KOPT-K1 (cell line): ENCODE data around the gene RIOX2.

ENCODE experiments used
- H3K27ac ChIP-seq: fragments of 200-600 bp; sonication (generic); 2 replicates; pipeline ENCODE4 v1.5.1; 2016; ENCODE audit warnings: antibody characterized with exemption, mild to moderate bottlenecking, low read depth, low read length; ENCODE audit not compliant: poor library complexity, severe bottlenecking
- H3K36me3 ChIP-seq: fragments of 200-600 bp; sonication (generic); 2 replicates; pipeline ENCODE4 v1.5.1; 2017; ENCODE audit warnings: antibody characterized with exemption, mild to moderate bottlenecking, low read length, moderate library complexity; ENCODE audit not compliant: insufficient read depth
- H3K9me3 ChIP-seq: fragments of 200-600 bp; sonication (generic); 2 replicates; pipeline ENCODE4 v1.5.1; 2017; ENCODE audit warnings: antibody characterized with exemption, low read length, mild to moderate bottlenecking; ENCODE audit not compliant: insufficient read depth, poor library complexity, severe bottlenecking

RIOX2 gene

DNA sequence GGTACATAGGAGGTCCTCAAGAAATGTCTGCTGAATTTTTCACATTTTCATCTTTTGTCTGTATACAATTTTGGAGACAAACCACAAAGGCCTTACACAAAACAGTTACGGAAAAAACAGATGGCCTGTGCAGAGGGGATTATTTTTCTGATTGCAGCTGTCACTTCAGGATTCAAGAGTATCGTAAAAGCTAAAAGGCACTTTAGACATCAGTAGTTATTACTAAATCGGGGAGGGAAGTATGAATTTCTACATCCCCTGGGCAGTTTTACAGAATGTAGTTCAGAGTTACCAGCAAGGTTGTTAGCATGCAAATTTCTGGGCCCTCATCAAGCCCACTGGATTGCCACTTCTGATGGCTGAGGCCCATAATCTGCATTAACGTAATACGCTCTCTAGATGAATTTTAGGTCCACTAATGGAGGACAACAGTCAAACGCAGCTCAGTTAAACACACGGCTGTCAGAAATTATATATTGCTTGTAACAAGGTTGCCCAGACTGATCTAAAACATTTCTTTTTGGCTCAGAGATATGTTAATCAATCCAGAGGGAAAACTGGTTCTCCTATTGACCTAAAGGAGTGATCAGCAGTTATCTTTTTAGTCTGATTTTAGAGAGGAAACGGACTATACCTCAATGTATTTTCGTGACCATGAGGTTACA is 1.1 kb downstream of the RIOX2 start:
- Histone ChIP-seq H3K9me3 (no peaks in the 10 kb centered on the region), H3K27ac (no peak overlapping the region), H3K36me3 (no peaks in the 10 kb centered on the region)

DNA sequence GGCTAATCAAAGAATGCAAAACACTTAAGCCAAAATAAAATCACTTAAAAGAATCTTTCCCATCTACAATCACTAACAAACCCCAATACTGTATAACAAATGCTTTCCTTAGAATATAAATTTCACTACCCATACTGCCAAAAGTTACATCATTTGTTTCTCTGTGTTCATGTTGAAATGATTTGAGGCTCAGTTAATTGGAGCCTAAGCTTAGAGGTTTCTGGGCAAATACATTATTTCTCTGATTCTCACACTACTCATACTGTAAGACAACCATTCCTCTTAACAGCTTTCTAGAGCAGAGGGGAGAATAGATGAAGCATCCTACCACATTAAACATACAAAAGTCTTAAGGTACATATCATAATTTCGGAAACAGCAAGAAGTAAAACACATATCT is 2.1 kb downstream of the RIOX2 start:
- no peaks in the 10 kb centered on the region for H3K9me3 ChIP-seq
- H3K27ac ChIP-seq = no peak overlapping the region
- no peaks in the 10 kb centered on the region for H3K36me3 ChIP-seq

DNA sequence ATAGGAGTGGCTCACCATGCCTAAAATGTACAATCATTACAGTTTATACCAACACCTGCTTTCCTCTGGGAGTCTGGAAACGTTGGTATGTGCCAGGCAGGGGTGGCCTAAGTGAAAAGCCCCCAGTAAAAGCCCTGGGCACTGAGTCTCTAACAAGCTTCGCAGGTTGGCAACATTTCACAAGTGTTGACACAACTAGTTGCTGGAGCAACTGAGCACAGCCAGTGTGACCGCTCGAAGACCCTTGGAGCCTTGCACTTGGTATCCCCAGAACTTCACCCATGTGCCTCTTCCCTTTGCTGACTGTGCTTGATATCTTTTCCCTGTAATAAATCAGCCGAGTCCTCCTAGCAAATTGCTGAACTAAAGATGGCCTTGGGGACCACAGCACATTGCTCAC is 2.7 kb downstream of the RIOX2 start:
- Histone ChIP-seq H3K36me3 (no peaks in the 10 kb centered on the region), H3K27ac (no peak overlapping the region), H3K9me3 (no peaks in the 10 kb centered on the region)

DNA sequence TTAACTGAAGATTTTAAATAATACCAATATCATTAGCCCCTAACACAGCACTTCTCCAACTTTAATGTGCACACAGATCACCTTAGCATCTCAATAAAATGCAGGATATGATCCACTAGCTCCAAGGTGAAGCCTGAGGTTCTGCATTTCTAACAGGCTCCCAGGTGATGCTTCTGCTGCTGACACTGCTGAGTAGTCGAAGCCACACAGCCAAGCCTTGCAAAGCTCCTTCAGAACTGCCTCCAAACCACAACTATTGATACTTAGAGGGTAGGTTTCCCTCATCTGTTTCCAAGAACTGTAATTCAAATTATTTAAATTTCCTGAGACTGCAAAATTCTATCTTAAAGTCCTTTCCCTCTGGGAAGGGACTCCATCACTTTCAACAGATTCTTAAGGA is 3.9 kb downstream of the RIOX2 start:
- Histone ChIP-seq H3K36me3 (no peaks in the 10 kb centered on the region), H3K27ac (no peak overlapping the region), H3K9me3 (no peaks in the 10 kb centered on the region)

DNA sequence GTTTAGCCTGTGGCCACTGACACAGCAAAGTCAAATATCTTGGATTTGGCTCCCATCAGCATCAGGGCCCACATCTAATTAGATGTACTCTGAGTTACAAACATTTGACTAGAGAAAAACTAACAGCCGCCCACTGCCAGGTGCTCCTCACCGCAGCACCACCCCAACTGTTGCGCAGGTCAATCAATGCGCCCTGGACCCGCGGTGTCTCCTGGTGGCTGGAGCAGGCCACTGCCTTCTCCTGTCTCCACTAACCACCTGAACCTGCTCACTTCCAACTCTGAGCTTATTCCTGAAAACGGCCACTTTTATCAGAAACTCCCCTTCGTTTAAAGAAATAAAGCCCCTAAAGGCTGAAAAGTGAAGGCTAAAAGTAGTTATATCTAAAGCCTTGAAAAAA is 4.3 kb downstream of the RIOX2 start:
- Histone ChIP-seq H3K27ac (no peak overlapping the region), H3K9me3 (no peaks in the 10 kb centered on the region), H3K36me3 (no peaks in the 10 kb centered on the region)

DNA sequence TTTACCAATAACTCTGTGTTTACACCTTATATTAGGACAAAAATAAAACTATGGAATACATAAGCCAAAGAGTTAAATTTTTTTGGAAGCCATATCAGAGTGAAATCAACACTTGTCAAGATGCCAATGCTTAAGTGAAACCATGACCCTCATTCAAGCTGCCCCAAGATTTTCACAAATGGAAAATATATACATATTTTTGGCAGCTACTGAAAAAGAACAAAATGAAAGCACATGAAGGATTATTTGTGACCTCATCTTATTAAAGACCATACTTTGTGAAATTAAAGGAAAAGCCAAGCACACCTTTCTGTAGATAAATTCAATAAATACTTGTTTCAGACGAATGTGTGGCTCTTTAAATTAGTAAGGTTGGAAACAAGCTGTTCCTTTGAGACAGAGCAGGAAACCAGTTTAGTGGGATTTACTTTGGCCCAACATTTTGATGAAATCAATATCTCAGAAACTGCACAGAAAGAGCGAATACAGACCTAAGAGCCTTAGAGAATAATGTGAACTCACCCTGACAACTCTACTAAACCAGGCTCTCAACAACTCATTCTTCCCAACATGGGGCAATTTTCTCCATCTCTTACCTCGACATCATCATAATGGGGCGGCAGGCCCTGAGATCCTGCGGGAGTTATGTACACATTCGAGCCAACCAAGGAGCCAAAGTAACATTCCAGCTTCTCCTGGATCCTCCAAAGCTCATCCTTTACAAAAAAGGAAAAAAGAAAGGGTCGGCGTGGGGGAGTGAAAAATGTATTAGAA is 11.1 kb downstream of the RIOX2 start:
- Histone ChIP-seq H3K27ac (no peak overlapping the region), H3K36me3 (no peaks in the 10 kb centered on the region), H3K9me3 (no peaks in the 10 kb centered on the region)

DNA sequence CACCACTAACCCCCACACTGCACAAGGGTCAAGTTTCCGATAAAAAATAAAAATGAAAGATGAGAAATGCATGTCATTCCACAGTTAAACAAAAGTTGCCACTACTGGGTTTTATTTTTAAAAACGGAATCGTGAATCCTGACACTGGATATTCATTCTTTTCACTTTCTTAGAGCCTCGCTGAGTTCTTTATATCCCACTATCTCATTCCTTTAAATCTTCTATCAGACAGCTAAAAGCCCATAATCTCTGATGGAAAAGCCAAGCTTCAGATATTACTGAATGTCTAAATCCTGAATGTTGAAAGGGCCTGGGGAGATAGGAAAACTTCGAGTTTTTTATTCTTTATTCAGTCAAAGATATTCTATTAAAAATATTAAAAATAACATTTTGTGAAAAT is 11.7 kb downstream of the RIOX2 start:
- H3K9me3 ChIP-seq = no peaks in the 10 kb centered on the region
- no peaks in the 10 kb centered on the region for H3K36me3 ChIP-seq
- H3K27ac ChIP-seq = no peak overlapping the region

DNA sequence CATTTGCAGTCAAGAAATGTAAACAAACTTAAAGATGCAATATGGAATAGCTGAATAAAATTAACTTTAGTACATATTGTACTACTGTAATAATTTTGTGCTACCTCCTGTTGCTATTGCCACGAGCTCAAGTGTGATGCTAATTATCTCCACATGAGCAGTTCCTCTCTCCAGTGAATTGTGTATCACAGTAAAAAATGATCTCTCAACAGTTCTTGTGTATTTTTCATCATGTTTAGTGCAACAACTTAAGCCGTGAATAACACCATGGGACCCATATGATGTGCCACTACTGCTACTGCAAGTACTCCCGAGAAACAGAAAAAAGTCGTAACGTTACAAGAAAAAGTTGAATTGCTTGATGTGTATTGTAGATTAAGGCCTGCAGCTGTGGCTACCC is 12.4 kb downstream of the RIOX2 start:
- H3K9me3 ChIP-seq = no peaks in the 10 kb centered on the region
- no peaks in the 10 kb centered on the region for H3K36me3 ChIP-seq
- no peak overlapping the region for H3K27ac ChIP-seq

DNA sequence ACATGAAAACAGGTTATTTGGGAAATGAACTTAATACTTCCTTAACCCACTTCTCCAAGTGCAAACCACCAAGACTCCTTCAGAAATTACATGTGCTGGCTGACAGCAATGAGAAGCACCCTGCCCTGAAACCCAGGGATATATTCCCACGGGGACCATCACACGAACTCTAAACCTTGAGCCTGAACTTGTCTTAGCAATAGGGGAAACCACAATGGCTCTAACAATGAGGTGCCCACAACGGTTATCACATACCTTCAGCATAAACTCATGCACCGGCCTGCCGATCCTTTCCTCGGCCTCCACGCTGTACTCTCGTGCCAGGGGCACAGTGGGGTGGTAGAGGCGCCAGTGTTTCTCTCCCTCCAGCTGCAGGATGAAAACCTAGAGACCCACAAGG is 13.4 kb downstream of the RIOX2 start:
- Histone ChIP-seq H3K27ac (no peak overlapping the region), H3K9me3 (no peaks in the 10 kb centered on the region), H3K36me3 (no peaks in the 10 kb centered on the region)

DNA sequence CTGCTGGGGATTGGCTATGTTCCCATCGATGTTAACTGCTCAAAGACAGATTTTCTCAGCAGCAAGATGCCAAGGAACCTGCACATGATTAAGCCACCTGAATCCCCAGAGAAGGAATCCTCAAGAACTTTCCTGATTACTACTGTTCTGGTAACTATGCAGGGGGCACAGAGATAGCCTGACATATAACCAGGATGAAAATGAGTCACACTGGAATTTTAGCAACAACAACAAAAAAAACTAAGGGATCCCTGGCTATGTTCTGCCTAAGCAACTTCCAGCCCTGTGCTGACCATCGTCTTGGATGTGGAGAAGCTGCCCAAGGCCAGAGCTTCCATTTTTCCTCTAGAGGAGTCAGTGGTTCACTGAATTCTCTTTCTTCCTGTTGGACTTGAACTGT is 13.8 kb downstream of the RIOX2 start:
- Histone ChIP-seq H3K36me3 (no peaks in the 10 kb centered on the region), H3K9me3 (no peaks in the 10 kb centered on the region), H3K27ac (no peak overlapping the region)

DNA sequence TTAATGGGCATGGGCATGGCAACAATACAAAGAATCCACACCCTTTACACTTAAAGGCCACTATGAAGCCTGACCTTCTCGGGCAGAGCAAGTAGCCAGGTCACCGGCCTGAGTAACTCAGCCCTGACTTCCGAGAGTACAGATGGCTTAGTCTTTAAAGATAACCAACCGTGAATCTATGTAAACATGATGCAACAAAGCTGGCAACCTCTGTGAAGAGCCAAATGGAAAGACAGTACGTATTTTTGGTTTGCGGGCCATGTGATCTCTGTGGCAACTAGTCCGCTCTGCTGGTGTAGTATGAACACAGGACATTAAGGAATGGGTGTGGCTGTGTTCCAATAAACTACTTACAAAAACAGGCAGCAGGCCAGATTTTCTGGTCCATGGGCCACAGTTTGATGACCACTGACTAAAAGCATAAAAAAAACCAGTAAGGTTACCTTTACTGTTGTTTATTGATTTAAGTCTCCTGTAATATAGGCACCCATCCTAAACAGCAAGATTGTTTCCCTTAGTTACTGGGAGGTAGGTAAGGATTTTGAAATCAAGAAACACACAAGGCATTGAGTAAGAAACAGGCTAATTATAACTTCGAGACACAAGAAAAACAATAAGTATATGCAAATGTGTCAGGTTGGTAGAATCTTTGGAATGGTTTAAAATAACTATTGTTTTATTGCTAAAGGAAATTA is 14.5 kb downstream of the RIOX2 start:
- Histone ChIP-seq H3K9me3 (no peaks in the 10 kb centered on the region), H3K27ac (no peak overlapping the region), H3K36me3 (no peaks in the 10 kb centered on the region)

DNA sequence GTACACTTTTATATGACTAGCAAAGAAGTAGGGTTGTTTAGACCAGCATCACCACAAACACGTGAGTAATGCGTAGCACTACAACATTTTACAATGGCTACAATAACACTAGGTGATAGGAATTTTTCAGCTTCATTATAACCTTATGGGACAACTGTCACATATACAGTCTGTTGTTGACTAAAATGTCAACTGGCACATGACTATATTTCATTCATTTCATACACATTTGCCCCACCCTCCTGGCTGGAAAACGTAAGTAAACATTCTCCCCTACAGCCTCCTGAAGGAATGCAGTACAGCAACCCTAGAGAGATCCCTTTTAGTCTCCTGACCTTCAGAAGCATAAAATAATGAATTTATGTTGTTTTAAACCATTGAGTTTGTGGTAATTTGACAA is 16.2 kb downstream of the RIOX2 start:
- H3K36me3 ChIP-seq = no peaks in the 10 kb centered on the region
- no peaks in the 10 kb centered on the region for H3K9me3 ChIP-seq
- H3K27ac ChIP-seq = no peak overlapping the region

DNA sequence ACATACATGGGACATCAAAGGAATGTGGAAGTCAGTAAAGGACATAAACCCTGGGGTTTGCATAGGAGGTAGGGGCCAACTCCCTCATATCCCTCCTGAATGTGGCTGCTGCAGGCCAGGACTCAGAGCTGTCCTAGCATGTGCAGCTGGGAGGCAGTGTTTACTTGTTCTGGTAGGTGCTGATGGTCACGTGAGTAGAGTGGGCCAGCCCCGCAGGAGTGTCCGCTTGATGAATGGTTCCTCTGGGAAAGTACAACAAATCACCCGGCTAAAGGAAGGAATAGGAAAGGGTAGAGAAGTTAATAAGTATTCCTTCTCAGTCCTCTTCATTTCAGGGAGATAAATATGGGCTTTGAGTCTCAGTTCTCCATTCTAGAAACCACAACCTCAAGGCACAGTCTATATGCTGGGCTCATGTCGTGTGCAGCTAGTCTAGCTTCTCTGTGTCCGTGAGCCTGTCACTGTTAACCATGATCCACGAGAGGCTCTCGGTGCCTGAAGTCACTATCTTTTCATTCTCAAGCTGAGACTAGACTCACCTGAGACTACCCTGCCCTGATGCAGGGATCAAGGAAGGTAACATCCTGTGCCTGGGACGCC is 17.9 kb downstream of the RIOX2 start:
- Histone ChIP-seq H3K36me3 (no peaks in the 10 kb centered on the region), H3K27ac (no peak overlapping the region), H3K9me3 (no peaks in the 10 kb centered on the region)

DNA sequence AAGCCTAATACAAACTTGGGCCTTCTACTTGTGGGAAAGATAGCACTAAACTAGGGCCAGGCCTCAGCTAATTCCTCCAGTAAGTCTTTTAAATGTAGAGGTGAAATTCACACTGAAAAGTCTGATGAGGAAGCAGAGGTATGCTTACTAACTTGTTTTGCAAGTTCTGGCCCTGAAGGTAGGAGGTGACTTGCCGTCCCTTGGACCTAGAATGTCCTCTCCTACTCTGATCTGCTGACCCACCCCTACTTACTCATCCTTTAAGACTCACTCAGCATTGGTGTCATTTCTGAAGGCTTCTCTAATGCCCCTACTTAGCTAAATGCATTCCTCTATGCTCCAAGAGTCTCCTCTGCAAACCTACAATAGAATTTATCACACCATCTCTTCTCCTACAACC is 19.4 kb downstream of the RIOX2 start:
- no peak overlapping the region for H3K27ac ChIP-seq
- no peaks in the 10 kb centered on the region for H3K36me3 ChIP-seq
- no peaks in the 10 kb centered on the region for H3K9me3 ChIP-seq

DNA sequence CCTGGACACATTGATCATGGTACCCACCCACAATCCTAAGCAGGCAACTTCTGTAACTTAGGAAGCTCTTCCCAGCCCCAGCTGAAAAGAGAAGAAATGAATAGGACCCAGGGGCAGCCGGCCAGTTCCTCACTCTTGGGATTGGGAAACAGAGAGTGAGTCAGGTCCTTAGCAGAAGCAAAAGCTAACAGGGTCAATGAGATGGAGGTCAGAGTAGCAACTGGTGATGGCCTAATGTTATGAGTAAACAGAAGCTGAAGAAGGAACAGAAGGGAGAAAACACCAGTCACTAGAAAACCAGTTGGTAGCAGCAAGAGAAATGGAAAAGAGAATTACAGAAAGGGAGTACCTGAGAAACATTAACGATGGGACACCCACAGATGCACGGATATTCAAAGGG is 20.0 kb downstream of the RIOX2 start:
- H3K27ac ChIP-seq = no peak overlapping the region
- no peaks in the 10 kb centered on the region for H3K9me3 ChIP-seq
- no peaks in the 10 kb centered on the region for H3K36me3 ChIP-seq
